Measurements from ENCODE around the gene WDTC1. TPM values are rescaled to one million over a fixed set of nuclear protein-coding genes. Genes with fewer than 3 reads are reported as not detected.

WDTC1 gene
- total RNA-seq, 1 experiment from 2014 or later, result 19.0 TPM

GRCh38 chr1:27192039-27192529 is 42.3 kb upstream of the WDTC1 start:
- Histone ChIP-seq H3K79me1 (ENCODE audit: insufficient read depth, low read depth, low read length, poor library complexity, severe bottlenecking) (no peaks in the 10 kb centered on the region), H3K79me2 (ENCODE audit: insufficient read depth, low read length) (no peaks in the 10 kb centered on the region), H2BK5ac (ENCODE audit: insufficient read length, low read length) (no peak overlapping the region), H3K9me3 (ENCODE audit: control insufficient read depth, low read depth, low read length) (no peaks in the 10 kb centered on the region), H3K27ac (ENCODE audit: insufficient read length, low read depth, low read length) (no peak overlapping the region), H2BK120ac (ENCODE audit: low read depth, low read length, poor library complexity, severe bottlenecking) (no peak overlapping the region), H2BK20ac (ENCODE audit: low read depth, low read length, poor library complexity, severe bottlenecking) (no peak overlapping the region), H4K91ac (ENCODE audit: insufficient read length, low read depth, low read length) (no peak overlapping the region), H3K23ac (ENCODE audit: insufficient read length, low read depth, low read length) (no peak overlapping the region), H2BK15ac (ENCODE audit: low read depth, low read length) (no peak overlapping the region), H2BK12ac (ENCODE audit: insufficient read length, low read depth, low read length) (no peak overlapping the region), H3K14ac (ENCODE audit: insufficient read depth, low read length) (no peak overlapping the region), H3K9ac (ENCODE audit: extremely low read depth, insufficient read length, low read length) (no peak overlapping the region), H3K56ac (ENCODE audit: insufficient read length, low read depth, low read length) (no peak overlapping the region), H2AK5ac (ENCODE audit: insufficient read length, low read length) (no peak overlapping the region), H3K4ac (ENCODE audit: low read depth, low read length) (no peak overlapping the region), H3K23me2 (ENCODE audit: insufficient read length, low read depth, low read length, poor library complexity, severe bottlenecking) (no peaks in the 10 kb centered on the region), H4K20me1 (ENCODE audit: control insufficient read depth, insufficient read depth, insufficient read length) (no peaks in the 10 kb centered on the region), H3T11ph (ENCODE audit: low read length) (no peak overlapping the region), H4K8ac (replicated peaks; ENCODE audit: insufficient read length, low read depth, low read length) (no peak overlapping the region), H3K4me1 (ENCODE audit: insufficient read depth, low read length) (no peaks in the 10 kb centered on the region), H4K5ac (ENCODE audit: insufficient read length, low read depth, low read length) (no peak overlapping the region), H3K18ac (ENCODE audit: insufficient read length, low read depth, low read length) (no peak overlapping the region), H3K4me2 (ENCODE audit: insufficient read depth, insufficient read length, low read length) (no peak overlapping the region), H2AFZ (ENCODE audit: low read length) (no peak overlapping the region), H3K27me3 (ENCODE audit: insufficient read depth, low read length) (no peaks in the 10 kb centered on the region)
- no peaks in the 10 kb centered on the region; a peak in 1 of 7 replicates for H3K36me3 Mint-ChIP-seq (ENCODE audit: insufficient read depth in 1 of 3, low read depth in 3 of 3)
- H3K9me3 Mint-ChIP-seq, result peaks cover 2 to 5% of the 10 kb centered on the region in 2 experiments; a peak in 4 of 5 replicates
- no peak overlapping the region for H3K27ac Mint-ChIP-seq
- no peak overlapping the region for H3K4me3 Mint-ChIP-seq
- WGBS (ENCODE audit: extremely low coverage, insufficient read length, low lambda C conversion rate), result no CpG with 5 or more reads among the region's 8 CpGs
- no peak for DNase-seq
- peaks cover 5% of the 10 kb centered on the region; the same call in 1 of the 2 replicates for H3K27me3 Mint-ChIP-seq (ENCODE audit: low read depth)
- no peaks in the 10 kb centered on the region for H3K4me1 Mint-ChIP-seq
- TF ChIP-seq CTCF (conservative IDR thresholded peaks at IDR 0.05), result no peak
